ENCODE results near the gene CTSD.

Gene CTSD

GRCh38 chr11:1719781-1720180 lies 43.9 kb downstream of the CTSD start:
- no peak for DNase-seq

GRCh38 chr11:1718326-1718725 lies 45.4 kb downstream of the CTSD start:
- DNase-seq, result no peak

- DNase-seq, result no peak
These were observed 46.0 kb downstream of the CTSD start for GRCh38 chr11:1717745-1718144.

GRCh38 chr11:1714908-1715885 lies 48.5 kb downstream of the CTSD start:
- DNase-seq, result no peak

GRCh38 chr11:1708716-1709115 lies 55.0 kb downstream of the CTSD start:
- no peak for DNase-seq

- DNase-seq, result no peak
These were observed 56.0 kb downstream of the CTSD start for GRCh38 chr11:1707751-1708150.

- DNase-seq, result peak; percentile 37
These were observed 56.9 kb downstream of the CTSD start for GRCh38 chr11:1706634-1707400.

GRCh38 chr11:1705126-1706052 lies 58.3 kb downstream of the CTSD start:
- DNase-seq, result no peak

GRCh38 chr11:1703146-1703545 lies 60.6 kb downstream of the CTSD start:
- no peak for DNase-seq
